Stomach (tissue), 4 donors: Measurements from ENCODE around the gene OXCT1.

Source experiments
- CTCF ChIP-seq, 7 experiments: fragments of 450-650 bp in 4 of 7; fragments of 200-600 bp in 3 of 7; sonication (generic) in 3 of 7; IDR thresholded peaks; one replicate each; pipeline ENCODE4 v1.5.1; 2016 to 2019; ENCODE audit warnings: antibody characterized with exemption in 7 of 7, control low read depth in 2 of 7, mild to moderate bottlenecking in 1 of 7
- EP300 ChIP-seq: sonication (generic); formaldehyde crosslinking; IDR thresholded peaks from one replicate; pipeline ENCODE4 v1.6.1; 2017; ENCODE audit warnings: antibody characterized with exemption
- POLR2A ChIP-seq, 4 donors: fragments of 450-650 bp; IDR thresholded peaks; one replicate each; pipeline ENCODE4 v1.6.1; 2016; ENCODE audit warnings: antibody characterized with exemption in 4 of 4, control low read depth in 2 of 4, mild to moderate bottlenecking in 1 of 4, moderate library complexity in 1 of 4
- POLR2AphosphoS5 ChIP-seq, 3 donors: sonication (generic); formaldehyde crosslinking; IDR thresholded peaks; one replicate each; pipeline ENCODE4 v1.6.1; 2016; ENCODE audit warnings: antibody characterized with exemption in 3 of 3

- TF ChIP-seq CTCF (IDR thresholded peaks at IDR 0.05) (no peak), POLR2A (IDR thresholded peaks at IDR 0.05) (no peak), POLR2AphosphoS5 (IDR thresholded peaks at IDR 0.05) (no peak), EP300 (no peak)
Measured at GRCh38 chr5:41852293-41852692, 17.9 kb downstream of the OXCT1 start.
